Measurements from ENCODE around the gene RCC2.

GRCh38 chr1:17433261-17433660 lies 6.2 kb downstream of the RCC2 start:
- no peak for TF ChIP-seq GATA3 (IDR thresholded peaks at IDR 0.05; ENCODE audit: low read depth, low read length)
- TF ChIP-seq GATA2 (IDR thresholded peaks at IDR 0.05; ENCODE audit: low read depth, low read length), result no peak
